HG03159 (cell line): ENCODE measurements around the gene PTN.
"Not testable (repeated sequence)": the region's sequence is repeated elsewhere in the genome, so short reads cannot be mapped to it uniquely, and the experiment has no call there.

Experiments used
- ATAC-seq: cut with Tn5 transposase; IDR thresholded peaks from one replicate; pipeline ENCODE4 v1.9.1; 2021; ENCODE audit warnings: mild to moderate bottlenecking, moderate library complexity; ENCODE audit not compliant: unreplicated experiment

PTN gene

DNA sequence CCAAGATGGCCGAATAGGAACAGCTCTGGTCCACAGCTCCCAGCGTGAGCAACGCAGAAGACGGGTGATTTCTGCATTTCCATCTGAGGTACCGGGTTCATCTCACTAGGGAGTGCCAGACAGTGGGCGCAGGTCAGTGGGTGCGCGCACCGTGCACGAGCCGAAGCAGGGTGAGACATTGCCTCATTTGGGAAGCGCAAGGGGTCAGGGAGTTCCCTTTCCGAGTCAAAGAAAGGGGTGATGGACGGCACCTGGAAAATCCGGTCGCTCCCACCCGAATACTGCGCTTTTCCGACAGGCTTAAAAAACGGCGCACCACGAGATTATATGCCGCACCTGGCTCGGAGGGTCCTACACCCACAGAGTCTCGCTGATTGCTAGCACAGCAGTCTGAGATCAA lies 161.9 kb downstream of the PTN start:
- not testable (repeated sequence) for ATAC-seq
